NB4 (cell line): ENCODE measurements around the gene PPP1R9A.

Experiments used
- DNase-seq: peaks from one replicate; pipeline ENCODE4 v3.0.0; 2010; ENCODE audit warnings: low read depth
- H3K4me3 ChIP-seq: one replicate; pipeline ENCODE4 v1.5.1; 2011; ENCODE audit warnings: mild to moderate bottlenecking, low read depth, low read length, moderate library complexity
- MYC ChIP-seq: IDR thresholded peaks from 2 replicates; pipeline ENCODE4 v1.6.1; 2011; ENCODE audit warnings: low read depth, low read length
- POLR2A ChIP-seq: IDR thresholded peaks from 2 replicates; pipeline ENCODE4 v1.6.1; 2011; ENCODE audit warnings: mild to moderate bottlenecking; ENCODE audit not compliant: insufficient read length; ENCODE audit errors: extremely low read depth
- TF ChIP-seq, protein P1 (sequence below): IDR thresholded peaks from 2 replicates; pipeline ENCODE4 v1.6.1; 2011; ENCODE audit warnings: low read depth, low read length
- TF ChIP-seq, protein P2 (sequence below): IDR thresholded peaks from one replicate; pipeline ENCODE4 v1.5.1; 2012; ENCODE audit warnings: low read depth, low read length

PPP1R9A gene

DNA sequence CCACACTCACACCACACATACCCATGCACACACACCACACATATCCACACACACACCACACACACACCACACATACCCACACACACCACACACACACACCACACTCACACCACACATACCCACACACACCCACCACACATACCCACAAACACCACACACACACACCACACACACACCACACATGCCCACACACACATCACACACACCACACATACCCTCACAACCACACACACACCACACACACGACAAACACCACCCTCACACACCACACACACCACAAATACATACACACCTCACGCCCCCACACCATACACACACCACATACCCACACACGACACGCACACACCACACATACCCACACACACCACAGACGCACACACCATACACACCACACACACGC, 297.2 kb downstream of the PPP1R9A start:
- no peak for DNase-seq
- no peak overlapping the region for H3K4me3 ChIP-seq
- TF ChIP-seq POLR2A (no peak), MYC (no peak)
- TF ChIP-seq, protein P1, sequence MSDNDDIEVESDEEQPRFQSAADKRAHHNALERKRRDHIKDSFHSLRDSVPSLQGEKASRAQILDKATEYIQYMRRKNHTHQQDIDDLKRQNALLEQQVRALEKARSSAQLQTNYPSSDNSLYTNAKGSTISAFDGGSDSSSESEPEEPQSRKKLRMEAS: no peak
- TF ChIP-seq, protein P2, sequence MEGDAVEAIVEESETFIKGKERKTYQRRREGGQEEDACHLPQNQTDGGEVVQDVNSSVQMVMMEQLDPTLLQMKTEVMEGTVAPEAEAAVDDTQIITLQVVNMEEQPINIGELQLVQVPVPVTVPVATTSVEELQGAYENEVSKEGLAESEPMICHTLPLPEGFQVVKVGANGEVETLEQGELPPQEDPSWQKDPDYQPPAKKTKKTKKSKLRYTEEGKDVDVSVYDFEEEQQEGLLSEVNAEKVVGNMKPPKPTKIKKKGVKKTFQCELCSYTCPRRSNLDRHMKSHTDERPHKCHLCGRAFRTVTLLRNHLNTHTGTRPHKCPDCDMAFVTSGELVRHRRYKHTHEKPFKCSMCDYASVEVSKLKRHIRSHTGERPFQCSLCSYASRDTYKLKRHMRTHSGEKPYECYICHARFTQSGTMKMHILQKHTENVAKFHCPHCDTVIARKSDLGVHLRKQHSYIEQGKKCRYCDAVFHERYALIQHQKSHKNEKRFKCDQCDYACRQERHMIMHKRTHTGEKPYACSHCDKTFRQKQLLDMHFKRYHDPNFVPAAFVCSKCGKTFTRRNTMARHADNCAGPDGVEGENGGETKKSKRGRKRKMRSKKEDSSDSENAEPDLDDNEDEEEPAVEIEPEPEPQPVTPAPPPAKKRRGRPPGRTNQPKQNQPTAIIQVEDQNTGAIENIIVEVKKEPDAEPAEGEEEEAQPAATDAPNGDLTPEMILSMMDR: no peak

DNA sequence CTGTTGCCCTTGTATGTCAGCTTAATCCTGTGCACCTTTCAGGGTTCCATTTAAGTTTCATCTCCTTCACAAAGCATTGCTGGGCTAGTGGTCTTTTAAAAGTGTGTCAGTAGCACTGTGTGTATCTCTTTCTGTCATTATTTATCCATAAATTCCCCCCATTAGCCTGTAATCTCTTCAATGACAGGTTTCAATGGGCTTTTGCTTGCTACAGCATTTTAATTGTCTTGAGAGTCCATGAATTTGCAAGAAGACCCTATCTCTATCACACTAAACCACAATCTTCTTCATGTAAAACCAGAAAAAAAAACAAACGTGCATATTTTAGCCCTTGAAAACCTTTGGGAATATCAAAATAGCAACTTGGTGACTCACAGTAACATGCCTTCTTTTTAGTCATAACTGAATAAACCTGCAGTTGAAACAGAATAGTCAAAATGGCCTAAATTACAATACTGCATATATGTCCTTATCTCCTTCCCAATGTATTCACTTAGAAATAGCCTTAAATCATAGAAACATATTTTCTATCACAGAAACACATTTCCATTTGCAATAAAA, 298.4 kb downstream of the PPP1R9A start:
- no peak overlapping the region for H3K4me3 ChIP-seq
- DNase-seq: no peak
- no peak for TF ChIP-seq POLR2A
- TF ChIP-seq, protein P1: no peak
- TF ChIP-seq, protein P2: no peak
- no peak for TF ChIP-seq MYC

DNA sequence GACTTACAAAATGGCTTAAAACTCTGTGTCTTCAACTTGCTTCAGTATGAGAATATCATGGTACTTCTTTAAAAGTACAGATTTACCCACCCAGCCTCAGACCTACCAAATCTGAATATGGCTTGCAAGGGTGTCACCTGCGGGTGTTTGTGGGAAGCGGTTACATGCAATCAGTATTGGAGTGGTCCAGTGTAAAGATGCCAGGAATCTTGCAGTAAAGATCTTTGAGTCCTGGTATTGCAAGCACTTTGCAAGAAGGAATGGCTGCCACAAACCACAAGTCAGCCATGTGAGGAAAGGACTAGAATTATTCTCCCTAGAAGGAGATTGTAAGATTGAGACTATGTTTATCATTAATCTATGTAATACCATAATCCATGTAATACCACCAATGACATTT, 301.9 kb downstream of the PPP1R9A start:
- TF ChIP-seq MYC: no peak
- TF ChIP-seq POLR2A: no peak
- TF ChIP-seq, protein P1: no peak
- TF ChIP-seq, protein P2: no peak
- H3K4me3 ChIP-seq: no peak overlapping the region
- DNase-seq: no peak

DNA sequence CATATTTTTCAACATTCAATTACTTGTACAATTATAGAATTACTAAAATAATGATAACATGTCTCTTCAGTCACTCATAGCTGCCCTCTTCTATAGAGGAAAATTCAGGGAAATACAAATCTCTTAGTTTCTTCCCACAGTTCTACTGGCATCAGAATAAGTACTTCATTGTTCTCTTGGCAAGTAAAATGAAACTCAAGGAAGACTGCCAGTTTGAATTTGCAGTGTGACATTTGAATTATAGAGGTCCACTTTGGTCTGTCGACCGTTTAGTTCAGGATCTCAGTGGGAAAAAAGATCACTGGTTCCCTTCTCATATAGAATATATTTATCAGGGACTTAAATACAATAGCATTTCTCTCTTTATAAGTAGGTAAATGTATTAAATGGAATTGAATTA, 302.4 kb downstream of the PPP1R9A start:
- H3K4me3 ChIP-seq: no peak overlapping the region
- TF ChIP-seq, protein P2: no peak
- TF ChIP-seq, protein P1: no peak
- TF ChIP-seq POLR2A (no peak), MYC (no peak)

DNA sequence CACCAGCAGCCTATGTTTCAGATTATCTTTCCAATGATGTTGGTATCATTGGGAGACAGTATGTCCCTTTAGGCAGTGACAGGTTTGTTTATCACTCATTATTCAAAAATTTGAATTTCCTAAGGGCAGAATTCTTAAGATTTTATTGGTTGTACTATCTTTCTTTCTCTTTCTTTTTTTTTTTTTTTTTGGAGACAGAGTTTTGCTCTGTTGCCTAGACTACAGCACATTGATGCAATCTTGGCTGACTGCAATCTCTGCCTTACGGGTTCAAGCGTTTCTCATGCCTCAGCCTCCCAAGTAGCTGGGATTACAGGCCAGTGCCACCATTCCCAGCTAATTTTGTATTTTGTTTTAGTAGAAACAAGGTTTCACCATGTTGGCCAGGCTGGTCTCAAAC, 305.8 kb downstream of the PPP1R9A start:
- TF ChIP-seq, protein P1: no peak
- TF ChIP-seq POLR2A (no peak), MYC (no peak)
- TF ChIP-seq, protein P2: no peak
- no peak overlapping the region for H3K4me3 ChIP-seq
- no peak for DNase-seq

More for the DNA sequence above, 302.4 kb downstream of the PPP1R9A start:
- no peak for DNase-seq
